ENCODE data around the gene SIGLEC12. TPM values are rescaled to one million over a fixed set of nuclear protein-coding genes. Genes with fewer than 3 reads are reported as not detected.

The SIGLEC12 gene
- total RNA-seq, 1 donor from 2014 or later = not detected

DNA sequence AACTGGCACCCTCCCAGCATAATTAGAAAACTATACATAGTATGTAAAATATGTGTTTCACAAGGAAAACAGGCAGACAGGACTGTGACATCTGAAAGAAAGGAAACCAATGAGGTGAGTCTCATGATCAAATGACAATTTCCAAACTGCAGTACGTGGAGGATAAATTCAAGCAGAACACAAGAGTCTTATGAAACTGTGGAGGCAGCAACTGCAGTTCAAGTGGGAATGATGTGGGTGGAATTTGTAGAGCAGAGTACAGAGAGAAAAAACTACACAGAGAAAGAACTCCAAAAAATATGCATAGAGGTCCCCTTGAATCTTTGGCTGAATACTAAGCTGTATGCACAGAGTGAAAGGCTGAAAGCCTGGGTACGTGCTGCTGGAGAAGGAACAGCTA, 20.2 kb upstream of the SIGLEC12 start:
- no peak for DNase-seq (ENCODE audit: low read depth)
- H3K4me3 ChIP-seq (ENCODE audit: low read depth, low read length) = no peak overlapping the region
- no peak for TF ChIP-seq CTCF (conservative IDR thresholded peaks at IDR 0.05; ENCODE audit: low read depth, low read length)

DNA sequence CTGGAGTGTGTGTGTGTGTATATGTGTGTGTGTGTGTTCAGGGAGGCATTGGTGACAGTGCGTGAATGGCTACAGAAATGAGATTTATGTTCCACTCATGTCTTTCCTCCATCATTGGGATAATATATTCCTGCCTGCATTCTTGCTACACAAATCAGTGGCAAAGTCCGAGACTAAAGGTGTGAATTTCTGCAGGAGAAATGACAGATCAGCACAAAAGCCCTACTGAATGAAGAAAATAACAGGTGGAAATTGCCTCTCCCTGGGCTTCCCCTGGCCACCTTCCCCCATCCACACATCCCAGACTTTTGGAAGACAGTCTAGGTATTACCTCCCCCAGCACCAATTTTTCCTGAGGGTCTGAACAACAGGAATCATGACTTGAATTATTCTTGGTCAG, 19.8 kb upstream of the SIGLEC12 start:
- no peak for TF ChIP-seq CTCF (conservative IDR thresholded peaks at IDR 0.05; ENCODE audit: low read depth, low read length)
- no peak for DNase-seq (ENCODE audit: low read depth)
- no peak overlapping the region for H3K4me3 ChIP-seq (ENCODE audit: low read depth, low read length)

DNA sequence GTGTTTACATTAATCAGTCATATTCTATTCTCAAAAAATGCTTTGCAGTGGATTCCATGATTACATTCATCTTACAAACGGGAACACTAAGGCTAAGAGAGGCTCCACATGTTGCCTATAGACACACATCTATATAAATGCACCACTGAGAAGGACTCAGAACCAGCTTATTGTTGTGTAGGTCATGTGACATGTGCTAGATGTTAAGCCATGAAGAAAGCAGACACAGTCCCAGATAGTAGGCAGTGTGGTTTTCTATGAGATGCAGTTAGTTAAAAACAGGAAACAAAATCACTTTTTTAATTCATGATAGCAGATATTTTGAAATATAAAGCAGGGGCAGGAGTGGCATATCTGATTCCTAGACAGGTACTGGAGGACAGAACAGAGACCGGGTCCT, 19.1 kb upstream of the SIGLEC12 start:
- no peak for TF ChIP-seq CTCF (conservative IDR thresholded peaks at IDR 0.05; ENCODE audit: low read depth, low read length)
- no peak for DNase-seq (ENCODE audit: low read depth)
- no peak overlapping the region for H3K4me3 ChIP-seq (ENCODE audit: low read depth, low read length)

DNA sequence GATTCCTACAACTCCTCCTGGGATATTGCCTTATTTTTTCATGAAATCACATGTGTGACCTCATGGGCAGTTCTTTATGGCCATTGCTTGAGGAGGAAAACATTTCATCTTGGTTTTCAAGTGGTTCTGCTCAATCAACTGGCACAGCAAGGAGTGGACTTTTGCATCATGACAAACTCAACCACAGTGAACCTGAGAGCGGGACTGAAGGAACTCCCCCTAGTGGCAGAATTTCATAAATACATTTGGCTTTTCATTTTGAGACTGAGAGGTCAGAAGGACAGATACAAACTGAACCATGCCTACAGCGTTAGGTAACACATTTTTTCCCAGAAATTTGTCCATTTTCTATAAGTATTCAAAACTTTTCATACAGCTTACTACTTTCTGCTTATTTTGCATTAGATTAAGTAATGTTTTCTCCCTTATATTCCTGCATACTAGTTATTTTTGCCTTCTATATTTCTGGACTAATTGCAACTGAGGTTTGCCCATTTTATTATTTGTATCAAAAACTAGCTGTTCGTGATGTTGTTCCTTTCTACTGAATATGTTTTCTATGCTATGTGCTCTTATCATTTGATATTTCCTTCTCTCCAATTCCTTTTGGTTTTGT, 13.4 kb upstream of the SIGLEC12 start:
- DNase-seq (ENCODE audit: low read depth) = peak; percentile 13
- peak; percentile 79 for TF ChIP-seq CTCF (conservative IDR thresholded peaks at IDR 0.05; ENCODE audit: low read depth, low read length)
- H3K4me3 ChIP-seq (ENCODE audit: low read depth, low read length) = no peak overlapping the region

DNA sequence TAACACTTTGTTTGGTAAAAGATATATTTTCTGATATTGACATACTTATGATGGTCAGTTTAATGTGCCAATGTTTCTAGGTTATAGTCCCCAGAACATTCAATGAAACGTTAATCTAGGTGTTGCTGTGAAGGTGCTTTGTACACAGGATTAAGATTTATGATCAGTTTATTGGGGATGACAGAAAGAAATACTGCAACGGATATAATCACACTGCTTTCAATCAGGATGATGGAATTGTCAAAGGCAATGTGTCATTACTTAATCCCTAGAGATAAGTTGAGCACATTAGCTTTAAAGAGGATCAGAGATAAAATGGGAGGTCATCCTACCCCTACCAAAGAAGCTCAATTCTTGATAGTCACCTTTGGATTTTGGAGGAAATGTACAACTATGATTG, 12.4 kb upstream of the SIGLEC12 start:
- no peak overlapping the region for H3K4me3 ChIP-seq (ENCODE audit: low read depth, low read length)
- no peak for DNase-seq (ENCODE audit: low read depth)
- TF ChIP-seq CTCF (conservative IDR thresholded peaks at IDR 0.05; ENCODE audit: low read depth, low read length) = no peak

GRCh38 chr19:51511353-51511752, 9.8 kb upstream of the SIGLEC12 start:
- TF ChIP-seq CTCF (conservative IDR thresholded peaks at IDR 0.05; ENCODE audit: low read depth, low read length) = peak; percentile 13
- H3K4me3 ChIP-seq (ENCODE audit: low read depth, low read length) = no peak overlapping the region
- DNase-seq (ENCODE audit: low read depth) = no peak
